Mesothelial cell of epicardium (in vitro differentiated cells): ENCODE measurements around the gene ORMDL1. TPM values are rescaled to one million over a fixed set of nuclear protein-coding genes. Genes with fewer than 3 reads are reported as not detected.

Experiments
- DNase-seq, 2 experiments: peaks; one replicate each; pipeline ENCODE4 v3.0.0; 2021; ENCODE audit warnings: low spot score in 2 of 2; ENCODE audit not compliant: unreplicated experiment in 2 of 2
- H3K27ac Mint-ChIP-seq: 2 replicates; pipeline ENCODE4 v1.8.0; 2021; ENCODE audit warnings: mixed read lengths
- H3K27me3 Mint-ChIP-seq: 2 replicates; pipeline ENCODE4 v1.8.0; 2021; ENCODE audit warnings: low read depth, mixed read lengths
- H3K36me3 Mint-ChIP-seq: 2 replicates; pipeline ENCODE4 v1.8.0; 2021; ENCODE audit warnings: mixed read lengths
- H3K4me1 Mint-ChIP-seq: 2 replicates; pipeline ENCODE4 v1.8.0; 2021; ENCODE audit warnings: mixed read lengths
- H3K4me3 Mint-ChIP-seq: 2 replicates; pipeline ENCODE4 v1.8.0; 2021; ENCODE audit warnings: mild to moderate bottlenecking, moderate library complexity, mixed read lengths
- H3K9me3 Mint-ChIP-seq: 2 replicates; pipeline ENCODE4 v1.8.0; 2021; ENCODE audit warnings: mixed read lengths
- total RNA-seq: library from RNA; stranded (reverse); gene quantifications from 3 replicates; pipeline ENCODE4 v1.2.1, GENCODE V29; 2021
- TF ChIP-seq, protein P1 (sequence below): fragments of 200-600 bp; sonication (generic); IDR thresholded peaks from one replicate; pipeline ENCODE4 v1.5.0; 2021; ENCODE audit warnings: antibody characterized with exemption; ENCODE audit not compliant: unreplicated experiment

Gene ORMDL1
- total RNA-seq, 1 donor from 2014 or later, result 84.7 TPM

DNA sequence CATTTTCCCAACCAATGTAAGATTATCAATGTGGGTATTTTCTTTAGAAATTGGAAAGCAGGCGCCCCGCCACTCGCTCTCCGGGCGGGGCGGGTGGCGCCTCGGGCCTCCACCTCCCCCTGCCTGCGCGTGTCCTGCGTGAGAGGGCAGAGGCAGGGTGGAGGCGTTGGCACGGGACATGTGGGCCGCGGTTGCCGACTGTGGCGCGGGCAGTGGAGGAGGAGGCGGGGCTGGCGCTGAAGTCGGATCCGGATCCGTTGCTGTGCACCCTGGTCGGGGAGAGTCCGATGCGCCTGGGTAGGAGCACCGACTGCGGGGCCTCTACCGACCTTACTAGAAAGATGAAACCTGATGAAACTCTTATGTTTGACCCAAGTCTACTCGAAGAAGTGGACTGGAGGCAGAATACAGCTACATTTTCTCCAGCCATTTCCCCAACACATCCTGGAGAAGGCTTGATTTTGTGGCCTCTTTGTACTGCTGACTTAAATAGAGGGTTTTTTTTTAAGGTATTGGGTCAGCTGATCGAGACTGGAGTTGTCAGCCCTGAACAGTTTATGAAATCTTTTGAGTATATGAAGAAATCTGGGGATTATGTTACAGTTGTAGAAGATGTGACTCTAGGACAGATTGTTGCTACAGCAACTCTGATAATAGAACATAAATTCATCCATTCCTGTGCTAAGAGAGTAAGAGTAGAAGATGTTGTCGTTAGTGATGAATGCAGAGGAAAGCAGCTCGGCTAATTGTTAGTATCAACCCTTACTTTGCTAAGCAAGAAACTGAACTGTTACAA is 38.0 kb upstream of the ORMDL1 start:
- Mint-ChIP-seq H3K27me3 (no peaks in the 10 kb centered on the region), H3K4me1 (peaks cover 12% of the 10 kb centered on the region), H3K36me3 (peaks cover 21% of the 10 kb centered on the region), H3K27ac (peak overlapping the region; percentile 84), H3K9me3 (peaks cover 8% of the 10 kb centered on the region), H3K4me3 (no peak overlapping the region)
- DNase-seq, result no peak
- TF ChIP-seq, protein P1, sequence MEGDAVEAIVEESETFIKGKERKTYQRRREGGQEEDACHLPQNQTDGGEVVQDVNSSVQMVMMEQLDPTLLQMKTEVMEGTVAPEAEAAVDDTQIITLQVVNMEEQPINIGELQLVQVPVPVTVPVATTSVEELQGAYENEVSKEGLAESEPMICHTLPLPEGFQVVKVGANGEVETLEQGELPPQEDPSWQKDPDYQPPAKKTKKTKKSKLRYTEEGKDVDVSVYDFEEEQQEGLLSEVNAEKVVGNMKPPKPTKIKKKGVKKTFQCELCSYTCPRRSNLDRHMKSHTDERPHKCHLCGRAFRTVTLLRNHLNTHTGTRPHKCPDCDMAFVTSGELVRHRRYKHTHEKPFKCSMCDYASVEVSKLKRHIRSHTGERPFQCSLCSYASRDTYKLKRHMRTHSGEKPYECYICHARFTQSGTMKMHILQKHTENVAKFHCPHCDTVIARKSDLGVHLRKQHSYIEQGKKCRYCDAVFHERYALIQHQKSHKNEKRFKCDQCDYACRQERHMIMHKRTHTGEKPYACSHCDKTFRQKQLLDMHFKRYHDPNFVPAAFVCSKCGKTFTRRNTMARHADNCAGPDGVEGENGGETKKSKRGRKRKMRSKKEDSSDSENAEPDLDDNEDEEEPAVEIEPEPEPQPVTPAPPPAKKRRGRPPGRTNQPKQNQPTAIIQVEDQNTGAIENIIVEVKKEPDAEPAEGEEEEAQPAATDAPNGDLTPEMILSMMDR, result no peak

- peaks cover 9% of the 10 kb centered on the region for H3K4me1 Mint-ChIP-seq
- peaks cover 32% of the 10 kb centered on the region for H3K36me3 Mint-ChIP-seq
- TF ChIP-seq, protein P1, result no peak
- peaks cover 8% of the 10 kb centered on the region for H3K9me3 Mint-ChIP-seq
- H3K27ac Mint-ChIP-seq, result no peak overlapping the region
- DNase-seq, result no peak
- H3K4me3 Mint-ChIP-seq, result no peak overlapping the region
- H3K27me3 Mint-ChIP-seq, result no peaks in the 10 kb centered on the region
Observed at GRCh38 chr2:189819297-189819704, 35.2 kb upstream of the ORMDL1 start.

GRCh38 chr2:189818249-189819038 is 34.3 kb upstream of the ORMDL1 start:
- Mint-ChIP-seq H3K36me3 (peaks cover 40% of the 10 kb centered on the region), H3K9me3 (peaks cover 8% of the 10 kb centered on the region), H3K4me1 (peaks cover 9% of the 10 kb centered on the region), H3K27me3 (no peaks in the 10 kb centered on the region), H3K27ac (no peak overlapping the region), H3K4me3 (no peak overlapping the region)
- TF ChIP-seq, protein P1, result no peak
- DNase-seq, result no peak

DNA sequence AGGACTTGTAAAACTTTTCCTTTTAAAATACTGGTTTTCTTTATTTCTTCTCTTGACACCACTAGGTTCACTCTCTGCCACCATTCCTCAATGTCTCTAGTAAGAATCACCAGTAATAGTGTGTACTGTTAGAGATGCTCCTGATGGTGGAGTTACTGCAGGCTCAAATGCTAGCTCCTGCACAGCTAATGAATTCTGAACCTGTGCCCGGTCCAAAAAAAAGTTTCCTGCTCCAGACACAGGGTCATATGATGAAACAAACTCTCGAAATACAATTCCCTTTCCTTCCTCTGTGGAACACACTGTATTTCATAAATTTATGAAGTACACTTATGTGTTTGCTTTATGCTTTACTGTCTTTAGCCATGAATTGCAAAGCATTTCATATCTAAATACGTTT is 19.3 kb upstream of the ORMDL1 start:
- Mint-ChIP-seq H3K36me3 (peaks cover 9% of the 10 kb centered on the region), H3K27me3 (no peaks in the 10 kb centered on the region), H3K27ac (no peak overlapping the region), H3K4me1 (peaks cover 3% of the 10 kb centered on the region), H3K9me3 (no peaks in the 10 kb centered on the region), H3K4me3 (no peak overlapping the region)
- TF ChIP-seq, protein P1, result no peak
- no peak for DNase-seq

DNA sequence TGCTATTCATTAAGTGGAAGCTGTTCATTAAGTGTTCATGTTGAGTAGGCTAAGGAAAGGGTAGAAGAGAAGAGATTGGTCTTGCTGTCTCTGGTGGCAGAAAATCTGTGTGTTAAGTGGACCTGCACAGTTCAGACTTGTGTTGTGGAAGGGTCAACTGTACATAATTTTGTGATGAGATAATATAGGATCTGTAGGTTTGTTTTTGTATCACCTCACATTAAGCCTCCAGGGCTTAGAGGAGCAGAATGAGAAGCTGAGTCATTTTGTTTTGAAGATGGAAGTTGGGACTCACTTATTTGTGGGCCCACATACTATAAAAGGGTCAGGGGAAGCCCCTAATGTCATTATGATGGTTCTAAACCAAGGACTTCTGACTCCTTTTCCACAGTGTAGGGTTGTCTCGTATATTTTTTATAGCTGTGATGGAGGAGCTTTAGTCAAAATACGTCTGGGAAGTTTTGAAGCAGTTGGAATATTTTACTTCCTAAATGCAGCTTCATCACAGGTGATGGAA is 18.3 kb upstream of the ORMDL1 start:
- Mint-ChIP-seq H3K36me3 (peaks cover 8% of the 10 kb centered on the region), H3K27ac (no peak overlapping the region), H3K27me3 (no peaks in the 10 kb centered on the region), H3K4me1 (peaks cover 3% of the 10 kb centered on the region), H3K9me3 (no peaks in the 10 kb centered on the region), H3K4me3 (no peak overlapping the region)
- no peak for DNase-seq
- TF ChIP-seq, protein P1, result no peak
